Endometrial microvascular endothelial cells (primary cell): ENCODE data around the gene SNRPD2. TPM values are rescaled to one million over a fixed set of nuclear protein-coding genes. Genes with fewer than 3 reads are reported as not detected.
"Not testable (repeated sequence)": the region's sequence is repeated elsewhere in the genome, so short reads cannot be mapped to it uniquely, and the experiment has no call there.

Experiments
- in situ Hi-C: cut with HindIII; loops from 2 replicates; pipeline ENCODE4 v1.10.0; 2017; ENCODE audit warnings: low sequenced_read_pairs, low pct_unique_long_range_greater_than_20kb; ENCODE audit errors: inconsistent ontology term
- total RNA-seq: library from RNA; depleted of rRNA; stranded (reverse); fragments of >200 nt; gene quantifications from one replicate; pipeline ENCODE4 v1.2.3, GENCODE V29; 2015; ENCODE audit errors: inconsistent ontology term

The SNRPD2 gene
- total RNA-seq: 239 TPM

- in situ Hi-C loops: no loop called here
Observed at GRCh38 chr19:45691516-45692186, at the start of gene SNRPD2. TSS of gene SNRPD2 (minus strand) at chr19:45691953. CDS start at chr19:45691888, 65 bp downstream.

GRCh38 chr19:45739498-45740439 is 48.0 kb upstream of the SNRPD2 start:
- in situ Hi-C loops: no loop called here

DNA sequence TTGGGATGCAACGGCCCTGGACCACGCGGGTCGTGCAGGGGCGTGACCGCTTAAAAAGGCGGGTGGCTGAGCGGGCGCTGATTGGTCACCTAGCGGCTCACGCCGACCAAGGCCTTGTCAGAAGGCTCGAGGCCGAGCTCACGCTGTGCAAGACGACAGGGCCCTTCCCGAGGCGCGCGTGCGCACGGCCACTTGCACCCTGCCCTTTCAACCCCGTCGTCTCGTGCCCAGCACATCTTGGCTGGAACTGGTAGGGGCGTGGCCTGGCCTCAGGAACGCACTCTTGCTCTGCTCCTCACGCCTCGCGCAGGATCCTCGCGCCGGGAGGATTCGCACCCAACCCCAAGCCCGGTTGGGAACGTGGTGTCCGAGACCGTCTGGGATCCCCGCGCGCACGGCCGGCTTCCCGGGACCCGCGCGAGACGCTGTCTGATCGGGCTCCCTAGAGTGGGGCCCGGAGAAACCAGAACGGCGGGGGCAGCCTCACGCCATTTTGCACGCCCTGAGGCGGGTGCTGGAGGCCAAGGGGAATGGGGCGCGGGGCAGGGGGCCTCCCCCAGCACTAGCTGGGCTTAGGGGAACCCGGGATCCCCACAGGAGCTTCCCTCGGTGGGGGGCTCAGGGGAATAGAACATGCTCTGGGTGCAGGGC is 41.5 kb upstream of the SNRPD2 start, which contains the start of gene MEIOSIN:
MEIOSIN (plus strand) TSS at position 280 of the 651 bp plus-strand sequence. CDS start 1,938 bp downstream, outside the sequence.
- in situ Hi-C loops: no loop called here

DNA sequence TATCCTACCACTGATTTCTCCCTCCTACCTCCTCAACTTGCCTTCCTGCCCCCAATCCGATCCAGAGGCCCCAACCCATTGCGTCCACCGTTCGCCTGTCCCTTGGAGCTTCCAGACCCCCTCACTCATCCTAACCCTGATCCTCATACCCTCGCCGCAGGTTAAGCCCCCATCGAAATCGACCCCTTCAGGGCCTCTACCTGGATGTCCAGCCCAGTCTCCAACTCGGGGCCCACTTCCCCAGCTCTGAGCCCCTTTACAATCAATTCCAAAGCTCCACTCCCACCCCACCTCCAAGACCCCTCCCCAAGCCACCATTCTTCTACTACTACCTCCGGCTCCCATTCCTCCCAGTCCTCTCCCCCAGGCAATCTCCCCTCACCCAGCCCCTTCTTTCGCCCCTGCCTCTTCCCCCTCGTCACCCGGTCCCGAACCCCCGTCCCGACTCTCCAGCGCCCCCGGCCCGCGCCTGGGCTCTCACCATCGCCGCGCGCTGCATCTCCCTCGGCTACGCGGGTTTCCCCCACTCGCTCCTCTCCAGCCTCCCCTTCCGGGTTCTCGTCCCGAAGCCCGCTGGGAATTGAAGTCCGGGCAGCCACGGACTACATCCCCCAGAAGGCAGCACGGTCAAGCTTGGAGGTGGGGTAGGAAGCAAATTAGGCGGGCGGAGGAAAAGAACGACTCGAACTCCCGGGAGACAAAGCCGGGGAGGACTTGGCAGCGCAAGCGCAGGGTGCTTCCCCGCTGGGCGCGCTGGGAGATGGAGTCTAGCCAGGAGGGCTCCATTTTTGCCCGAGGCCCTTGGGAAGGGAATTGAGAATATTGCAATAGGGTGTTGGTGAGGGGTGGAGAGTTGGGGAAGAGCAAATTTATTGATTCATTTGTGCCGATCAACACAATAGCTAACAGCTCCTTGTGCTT is 38.9 kb upstream of the SNRPD2 start, which contains the start of gene FBXO46:
FBXO46 (minus strand) TSS at position 529 of the 921 bp plus-strand sequence. CDS start 17,401 bp downstream, outside the sequence.
- in situ Hi-C loops: no loop called here

GRCh38 chr19:45729800-45730290 is 38.1 kb upstream of the SNRPD2 start:
- in situ Hi-C loops: no loop called here

DNA sequence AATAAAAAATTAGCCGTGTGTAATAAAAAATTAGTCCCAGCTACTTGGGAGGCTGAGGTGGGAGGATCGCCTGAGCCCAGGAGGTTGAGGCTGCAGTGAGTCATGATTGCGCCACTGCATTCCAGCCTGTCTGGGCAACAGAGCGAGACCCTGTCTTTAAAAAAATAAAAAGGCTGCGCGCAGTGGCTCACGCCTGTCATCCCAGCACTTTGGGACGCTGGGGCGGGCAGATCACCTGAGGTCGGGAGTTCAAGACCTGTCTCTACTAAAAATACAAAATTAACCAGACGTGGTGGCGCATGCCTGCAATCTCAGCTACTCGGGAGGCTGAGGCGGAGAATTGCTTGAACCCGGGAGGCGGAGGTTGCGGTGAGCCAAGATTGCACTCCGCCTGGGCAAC is 36.9 kb upstream of the SNRPD2 start:
- in situ Hi-C loops: not testable (repeated sequence)

GRCh38 chr19:45720065-45720464 is 28.3 kb upstream of the SNRPD2 start:
- in situ Hi-C loops: not testable (repeated sequence)

DNA sequence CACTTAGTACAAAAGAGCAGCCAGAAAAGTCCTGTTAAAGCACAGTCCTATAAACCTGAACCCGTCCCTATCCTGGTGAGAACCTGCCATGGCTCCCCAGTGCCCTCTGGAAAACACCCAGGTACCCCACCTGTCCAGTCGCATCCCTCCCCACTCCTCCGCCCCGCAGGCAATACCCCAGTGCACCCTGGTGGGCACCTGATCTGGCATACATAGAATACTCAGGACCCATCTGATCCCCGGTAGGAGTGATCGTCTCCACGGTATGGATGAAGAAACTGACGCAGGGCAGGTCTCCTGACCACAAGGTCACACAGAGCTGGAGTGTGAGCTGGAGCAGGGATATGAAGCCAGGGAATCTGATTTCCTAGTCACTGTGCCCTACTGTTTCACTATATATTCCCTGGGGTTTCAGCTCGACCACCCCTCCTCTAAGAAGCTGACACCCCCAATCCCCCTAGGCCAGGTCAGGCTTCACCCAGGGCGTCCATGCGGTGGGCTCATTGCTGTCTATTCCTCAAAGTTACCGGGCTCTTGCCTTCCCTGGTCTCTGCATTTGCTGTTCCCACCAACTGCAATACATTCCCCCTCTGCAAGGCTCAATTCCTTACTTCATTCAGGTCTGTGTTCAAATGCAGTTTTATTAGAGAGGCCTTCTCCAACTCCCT is 26.4 kb upstream of the SNRPD2 start:
- in situ Hi-C loops: no loop called here

DNA sequence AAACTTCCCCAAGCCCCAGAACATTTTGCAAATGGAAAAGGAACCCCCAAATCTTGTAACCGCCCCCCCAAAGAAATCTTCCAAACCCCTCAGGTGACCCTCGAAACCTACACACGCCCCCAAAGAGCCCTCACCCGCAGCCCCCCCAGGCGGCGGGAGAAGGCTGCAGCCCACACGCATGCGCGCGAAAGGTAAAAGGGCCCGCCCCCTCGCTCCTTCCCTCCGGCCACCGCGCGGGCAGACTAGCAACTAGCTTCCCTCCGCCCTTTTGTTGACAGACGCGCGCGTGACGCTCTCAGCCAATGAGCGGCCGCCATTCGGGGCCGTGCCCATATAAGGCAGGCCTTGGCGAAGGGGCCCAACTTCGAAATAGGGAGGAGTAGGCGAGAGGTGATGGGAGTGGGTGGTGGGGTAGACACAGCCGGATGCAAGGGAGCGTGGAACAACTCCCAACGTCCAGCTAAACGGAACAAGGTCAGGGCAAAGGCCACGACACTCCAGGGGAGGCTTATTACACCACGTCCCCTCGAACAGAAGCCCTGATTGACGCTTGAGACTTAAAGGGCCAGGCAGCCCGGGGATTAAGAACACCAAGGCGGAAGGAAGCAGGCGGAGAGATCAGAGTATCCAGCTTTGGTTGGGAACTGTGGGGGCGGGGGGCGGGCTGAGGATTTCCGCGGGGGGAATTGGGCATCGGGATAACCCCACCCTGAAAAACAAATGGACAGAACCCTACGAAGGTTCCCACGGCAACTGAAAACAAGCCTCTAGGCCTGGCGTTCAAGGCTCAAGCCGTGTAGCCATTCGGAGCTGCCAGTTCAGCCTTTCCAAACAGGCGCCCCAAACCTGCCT is 25.6 kb upstream of the SNRPD2 start:
- in situ Hi-C loops: no loop called here

DNA sequence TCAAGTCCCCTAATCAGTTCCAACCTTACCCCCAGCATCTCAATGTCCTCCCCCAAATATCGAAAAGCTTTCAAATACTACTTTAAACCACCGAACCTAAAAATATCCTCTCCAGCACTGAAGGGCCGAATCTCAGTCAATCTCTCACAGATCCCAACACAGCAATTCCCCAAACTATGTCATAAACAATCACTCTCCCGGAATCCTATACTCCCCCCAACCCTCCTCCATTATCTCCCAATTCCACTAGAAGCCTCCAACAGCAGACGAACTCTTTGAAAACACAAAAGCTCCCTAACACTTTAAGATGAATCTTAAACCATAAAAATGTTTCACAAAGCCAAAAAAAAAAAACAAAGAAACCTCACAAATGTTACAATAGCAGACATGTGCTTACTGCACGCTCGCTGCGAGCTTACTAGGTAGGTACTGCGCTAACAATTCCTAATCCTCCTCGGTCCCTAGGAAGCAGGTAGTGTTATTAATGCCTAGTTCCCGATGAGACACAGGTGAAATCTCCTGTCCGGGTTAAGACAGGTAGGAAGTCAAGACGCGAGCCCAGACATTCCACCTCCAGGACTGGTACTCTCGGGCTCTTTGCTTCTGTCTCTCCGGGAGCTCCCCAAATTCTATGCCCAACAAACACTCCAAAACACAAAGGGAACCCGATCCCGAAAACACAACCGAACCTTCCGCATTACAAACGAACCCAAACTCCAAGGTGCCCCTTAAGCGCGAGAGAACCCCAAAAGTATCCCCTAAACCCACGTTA is 24.8 kb upstream of the SNRPD2 start:
- in situ Hi-C loops: no loop called here

- in situ Hi-C loops: no loop called here
Observed at GRCh38 chr19:45715139-45715538, 23.4 kb upstream of the SNRPD2 start.

- in situ Hi-C loops: no loop called here
Observed at GRCh38 chr19:45713141-45713540, 21.4 kb upstream of the SNRPD2 start.

DNA sequence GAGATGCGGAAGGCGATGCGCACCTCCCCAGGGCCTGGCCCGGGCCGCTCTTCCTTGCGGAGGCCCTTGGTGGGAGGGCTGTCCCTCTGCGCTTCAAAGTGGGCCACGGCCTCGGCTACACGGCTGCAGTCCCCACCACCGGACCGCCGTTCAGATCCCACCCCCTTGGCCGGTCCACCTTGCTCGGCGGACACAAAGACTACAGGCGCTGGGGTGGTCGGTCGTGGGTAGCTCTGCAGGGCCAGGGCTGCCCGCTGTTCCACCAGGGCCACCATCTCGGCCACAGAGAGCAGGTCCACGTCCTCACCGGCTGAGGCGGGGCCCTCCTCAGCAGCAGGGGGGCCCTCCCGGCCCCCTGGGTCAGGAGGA is 20.9 kb upstream of the SNRPD2 start:
- in situ Hi-C loops: no loop called here

DNA sequence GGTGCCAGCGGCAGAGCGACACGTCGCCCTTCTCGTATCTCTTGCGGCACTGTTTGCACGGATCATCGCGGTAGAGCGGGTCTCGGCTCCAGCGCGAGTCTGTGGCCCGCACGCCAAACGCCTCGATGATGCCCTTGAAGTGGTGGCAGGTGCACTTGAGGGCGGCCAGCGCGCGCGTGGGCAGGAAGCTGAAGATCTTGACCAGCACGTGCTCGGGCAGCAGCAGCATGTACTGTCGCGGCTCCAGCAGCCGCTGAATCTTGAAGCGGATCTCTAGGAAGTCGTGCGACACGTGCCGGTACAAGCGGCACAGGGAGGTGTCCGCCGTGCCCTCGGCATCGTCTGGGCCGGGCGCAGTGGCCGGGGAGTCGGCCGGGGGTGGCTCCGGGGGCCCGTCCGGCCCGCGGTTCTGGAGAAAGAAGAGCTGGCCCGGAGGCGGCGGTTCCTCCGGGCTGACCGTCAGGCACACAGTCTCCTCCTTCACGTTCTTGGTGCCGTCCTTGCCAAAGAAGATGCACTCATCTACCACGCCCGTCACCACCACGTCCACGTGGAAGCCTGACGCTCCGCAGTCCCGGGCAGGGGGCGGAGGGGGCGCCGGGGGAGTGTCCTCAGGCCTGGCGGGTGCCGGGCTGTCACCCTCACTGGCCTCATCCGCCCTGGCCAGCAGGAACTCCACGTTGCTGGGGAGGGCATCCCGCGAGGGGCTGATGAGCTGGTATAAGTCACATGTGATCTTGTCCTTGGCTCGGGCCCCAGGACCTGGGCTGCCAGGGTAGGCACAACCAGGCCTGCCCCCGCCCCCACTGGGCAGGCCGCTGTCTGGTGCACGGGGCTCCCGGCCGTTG is 20.3 kb upstream of the SNRPD2 start:
- in situ Hi-C loops: no loop called here

- in situ Hi-C loops: no loop called here
Observed at GRCh38 chr19:45710356-45711130, 18.8 kb upstream of the SNRPD2 start.
